ENCODE data around the gene CAMK2D.

DNA sequence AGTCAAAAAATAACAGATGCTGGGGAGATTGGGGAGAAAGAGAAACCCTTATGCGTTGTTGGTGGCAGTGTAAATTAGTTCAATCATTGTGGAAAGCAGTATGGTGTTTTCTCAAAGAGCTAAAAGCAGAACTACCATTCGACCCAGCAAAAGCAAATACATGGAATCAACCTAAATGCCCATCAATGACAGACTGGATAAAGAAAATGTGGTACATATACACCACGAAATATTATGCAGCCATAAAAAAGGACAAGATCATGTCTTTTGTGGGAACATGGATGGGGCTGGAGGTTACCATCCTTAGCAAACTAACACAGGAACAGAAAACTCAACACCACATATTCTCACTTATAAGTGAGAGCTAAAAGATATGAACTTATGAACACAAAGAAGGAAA, 188.9 kb downstream of the CAMK2D start:
- TF ChIP-seq, protein P1, sequence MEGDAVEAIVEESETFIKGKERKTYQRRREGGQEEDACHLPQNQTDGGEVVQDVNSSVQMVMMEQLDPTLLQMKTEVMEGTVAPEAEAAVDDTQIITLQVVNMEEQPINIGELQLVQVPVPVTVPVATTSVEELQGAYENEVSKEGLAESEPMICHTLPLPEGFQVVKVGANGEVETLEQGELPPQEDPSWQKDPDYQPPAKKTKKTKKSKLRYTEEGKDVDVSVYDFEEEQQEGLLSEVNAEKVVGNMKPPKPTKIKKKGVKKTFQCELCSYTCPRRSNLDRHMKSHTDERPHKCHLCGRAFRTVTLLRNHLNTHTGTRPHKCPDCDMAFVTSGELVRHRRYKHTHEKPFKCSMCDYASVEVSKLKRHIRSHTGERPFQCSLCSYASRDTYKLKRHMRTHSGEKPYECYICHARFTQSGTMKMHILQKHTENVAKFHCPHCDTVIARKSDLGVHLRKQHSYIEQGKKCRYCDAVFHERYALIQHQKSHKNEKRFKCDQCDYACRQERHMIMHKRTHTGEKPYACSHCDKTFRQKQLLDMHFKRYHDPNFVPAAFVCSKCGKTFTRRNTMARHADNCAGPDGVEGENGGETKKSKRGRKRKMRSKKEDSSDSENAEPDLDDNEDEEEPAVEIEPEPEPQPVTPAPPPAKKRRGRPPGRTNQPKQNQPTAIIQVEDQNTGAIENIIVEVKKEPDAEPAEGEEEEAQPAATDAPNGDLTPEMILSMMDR (IDR thresholded peaks at IDR 0.05; ENCODE audit: borderline replicate concordance, extremely low read depth, low read length, poor library complexity, severe bottlenecking) = no peak
- TF ChIP-seq EZH2 (IDR thresholded peaks at IDR 0.05; ENCODE audit: borderline replicate concordance, low read depth, low read length, severe bottlenecking) = no peak

All from DND-41 (cell line).